K562 (cell line): ENCODE data around the gene SCN4A. TPM values are rescaled to one million over a fixed set of nuclear protein-coding genes. Genes with fewer than 3 reads are reported as not detected.

Source experiments
- ATAC-seq: fragments of 200-7000 bp; cut with Tn5 transposase; 3 replicates; pipeline ENCODE4 v1.9.1; 2020; ENCODE audit warnings: moderate library complexity
- BruUV-seq: library from RNA; stranded (reverse); fragments of 400-500 nt; replicated peaks from 2 replicates; lab custom pipeline; 2021; lab: Mats Ljungman, UMichigan
- CTCF ChIA-PET: fragments of 300-600 bp; formaldehyde crosslinking; extraction: SDS; loops from one replicate; lab custom pipeline; 2021; ENCODE audit warnings: low intra/inter-chr PET ratio; lab: Yijun Ruan, JAX
- POLR2A ChIA-PET: fragments of 300-600, 350-650 bp; sonication (Branson Sonifier 250); formaldehyde crosslinking; extraction: SDS; loops from one replicate; lab custom pipeline; 2021; ENCODE audit warnings: antibody characterized with exemption, inconsistent platforms; lab: Yijun Ruan, JAX
- DNase-seq, 4 experiments: peaks; one replicate each; pipeline versions ENCODE4 v3.0.0 to v3.0.0-alpha.2; 2011 to 2018; ENCODE audit warnings: low spot score in 3 of 4, mixed read lengths in 3 of 4; ENCODE audit errors: extremely low read depth in 1 of 4
- FAIRE-seq: peaks from 2 replicates; lab custom pipeline; 2011; peaks lifted over from hg19 to GRCh38; lab: Jason Lieb, UNC
- H2AFZ ChIP-seq: 2 replicates; pipeline ENCODE4 v1.6.0; 2011; ENCODE audit warnings: low read depth, low read length, control low read depth, inconsistent platforms
- H3K27ac ChIP-seq: fragments of 200-600 bp; 3 replicates; pipeline ENCODE4 v1.8.0; 2011; ENCODE audit warnings: low read depth, mild to moderate bottlenecking, control low read depth, inconsistent platforms, low read length, moderate library complexity, mixed read lengths; ENCODE audit errors: extremely low read depth
- H3K27me3 ChIP-seq, 2 experiments: fragments of 300-600 bp in 1 of 2; 2 replicates in 1 of 2; 3 replicates in 1 of 2; pipeline versions ENCODE4 v1.6.0 to v1.8.0; 2011; ENCODE audit warnings: inconsistent platforms in 2 of 2, low read length in 2 of 2, mild to moderate bottlenecking in 1 of 2, mixed read lengths in 1 of 2, moderate library complexity in 1 of 2; ENCODE audit not compliant: control insufficient read depth in 2 of 2, insufficient read depth in 2 of 2
- H3K36me3 ChIP-seq: fragments of 300-600 bp; 3 replicates; pipeline ENCODE4 v1.8.0; 2011; ENCODE audit warnings: mild to moderate bottlenecking, low read length, inconsistent platforms; ENCODE audit not compliant: control insufficient read depth, insufficient read depth
- H3K4me1 ChIP-seq, 2 experiments: fragments of 200-600 bp in 1 of 2; replicated peaks in 1 of 2; 2 replicates in 1 of 2; 3 replicates in 1 of 2; pipeline versions ENCODE4 v1.5.1 to v1.8.0; 2011; ENCODE audit warnings: inconsistent platforms in 2 of 2, low read length in 2 of 2, mild to moderate bottlenecking in 1 of 2, mixed read lengths in 1 of 2, moderate library complexity in 1 of 2; ENCODE audit not compliant: control insufficient read depth in 2 of 2, insufficient read depth in 2 of 2
- H3K4me2 ChIP-seq: 2 replicates; pipeline ENCODE4 v1.6.1; 2011; ENCODE audit warnings: low read length, control low read depth, inconsistent platforms, mixed read lengths; ENCODE audit not compliant: insufficient read depth
- H3K4me3 ChIP-seq: fragments of 200-600 bp; sonication (generic), shearing (Covaris generic); 2 replicates; pipeline ENCODE4 v1.5.1; 2016; ENCODE audit warnings: control low read depth, inconsistent platforms
- H3K79me2 ChIP-seq: fragments of 200-600 bp; 3 replicates; pipeline ENCODE4 v1.8.0; 2011; ENCODE audit warnings: low read length, inconsistent platforms; ENCODE audit not compliant: control insufficient read depth, insufficient read depth
- H3K9ac ChIP-seq, 2 experiments: 2 replicates each; pipeline versions ENCODE4 v1.6.0 to v1.6.1; 2011; ENCODE audit warnings: low read depth in 2 of 2, low read length in 2 of 2, control low read depth in 1 of 2, inconsistent platforms in 1 of 2, mild to moderate bottlenecking in 1 of 2, mixed read lengths in 1 of 2; ENCODE audit not compliant: insufficient read depth in 1 of 2
- H3K9me1 ChIP-seq: one replicate; pipeline ENCODE4 v1.6.0; 2011; ENCODE audit warnings: inconsistent platforms, mild to moderate bottlenecking, low read length, moderate library complexity; ENCODE audit not compliant: control insufficient read depth, insufficient read depth
- H3K9me3 ChIP-seq: replicated peaks from 2 replicates; pipeline ENCODE4 v1.5.1; 2011; ENCODE audit warnings: low read depth, low read length, inconsistent platforms; ENCODE audit not compliant: control insufficient read depth, insufficient read depth
- H4K20me1 ChIP-seq: replicated peaks from 2 replicates; pipeline ENCODE4 v1.6.1; 2011; ENCODE audit warnings: low read length, inconsistent platforms, mixed read lengths; ENCODE audit not compliant: control insufficient read depth, insufficient read depth
- CCNT2 ChIP-seq: IDR thresholded peaks from 2 replicates; pipeline ENCODE4 v1.6.1; 2011; ENCODE audit warnings: borderline replicate concordance, low read depth, mild to moderate bottlenecking, moderate library complexity, mixed read lengths, low read length; ENCODE audit not compliant: insufficient read length; ENCODE audit errors: extremely low read depth
- CEBPB ChIP-seq: fragments of 450-650 bp; IDR thresholded peaks from 2 replicates; pipeline ENCODE4 v1.6.1; 2016; ENCODE audit warnings: missing genetic modification characterization, missing compliant biosample characterization
- CEBPG ChIP-seq, 3 experiments: fragments of 200-800 bp in 1 of 3; sonication (Bioruptor generic) in 1 of 3; sonication (generic) in 1 of 3; formaldehyde crosslinking in 1 of 3; IDR thresholded peaks in 2 of 3; conservative IDR thresholded peaks in 1 of 3; 2 replicates each; pipeline versions ENCODE4 v1.6.1 to v1.8.0; 2016 to 2022; ENCODE audit warnings: missing compliant biosample characterization in 2 of 3, missing genetic modification characterization in 2 of 3, mild to moderate bottlenecking in 1 of 3, missing genetic modification reagents in 1 of 3
- GATAD2B ChIP-seq: fragments of 450-650 bp; IDR thresholded peaks from 2 replicates; pipeline ENCODE4 v1.6.1; 2017; ENCODE audit warnings: mild to moderate bottlenecking, borderline replicate concordance
- KHSRP ChIP-seq: fragments of 450-650 bp; IDR thresholded peaks from 2 replicates; pipeline ENCODE4 v1.6.1; 2017
- L3MBTL2 ChIP-seq: fragments of 450-650 bp; IDR thresholded peaks from 2 replicates; pipeline ENCODE4 v1.6.1; 2016; ENCODE audit warnings: mild to moderate bottlenecking, moderate library complexity
- MLLT1 ChIP-seq, 2 experiments: fragments of 450-650 bp; IDR thresholded peaks; 2 replicates each; pipeline ENCODE4 v1.6.1; 2016
- OTX1 ChIP-seq: fragments of 450-650 bp; formaldehyde crosslinking; IDR thresholded peaks from 2 replicates; pipeline ENCODE4 v1.4.0; 2022; ENCODE audit warnings: mild to moderate bottlenecking
- POLR2A ChIP-seq: fragments of 450-650 bp; conservative IDR thresholded peaks from 2 replicates; pipeline ENCODE4 v1.6.1; 2016
- RBM17 ChIP-seq: fragments of 200-400 bp; formaldehyde crosslinking; IDR thresholded peaks from 2 replicates; pipeline ENCODE4 v1.6.1; 2017; ENCODE audit warnings: low read depth, mild to moderate bottlenecking, low read length, borderline replicate concordance
- SRSF3 ChIP-seq: fragments of 200-400 bp; formaldehyde crosslinking; IDR thresholded peaks from 2 replicates; pipeline ENCODE4 v1.6.1; 2016; ENCODE audit warnings: mild to moderate bottlenecking, low read length, moderate library complexity; ENCODE audit not compliant: insufficient read depth
- TCF7L2 ChIP-seq: fragments of 150-350 bp; IDR thresholded peaks from 2 replicates; pipeline ENCODE4 v1.6.1; 2016; ENCODE audit warnings: low read depth, mild to moderate bottlenecking, low read length, moderate library complexity
- ZKSCAN8 ChIP-seq: fragments of 200-800 bp; sonication (Bioruptor generic); IDR thresholded peaks from 2 replicates; pipeline ENCODE4 v1.6.1; 2016; ENCODE audit warnings: missing genetic modification characterization, missing compliant biosample characterization
- WGBS: fragments of 100-300 bp; shearing (Covaris generic); methylation state at CpG from one replicate; pipeline ENCODE4 v1.1.6; 2016; ENCODE audit warnings: low coverage, mixed read lengths; ENCODE audit not compliant: insufficient coverage; ENCODE audit errors: missing lambda C conversion rate; 5-methylcytosine and 5-hydroxymethylcytosine counted together
- in situ Hi-C: fragments of 300-500 bp; cut with MboI; formaldehyde crosslinking; loops from 4 replicates; pipeline ENCODE4 v1.15.0; 2018; ENCODE audit warnings: inconsistent platforms, mixed read lengths
- intact Hi-C: fragments of 100-400 bp; cut with micrococcal nuclease; formaldehyde crosslinking; loops from 2 replicates; pipeline ENCODE4 v1.14.2; 2022
- polyA plus RNA-seq, 8 experiments: library from polyadenylated mRNA; depleted of rRNA in 4 of 8; stranded (reverse) in 5 of 8; unstranded in 3 of 8; fragments of >200 nt; fragmentation: Nextera tagmentation in 2 of 8; fragmentation: Illumina TruSeq in 1 of 8; extraction: Ambion mirVana in 2 of 8; extraction: Trizol in 1 of 8; gene quantifications; 2 replicates each; pipeline versions ENCODE4 v1.2.1 to v1.2.3, GENCODE V29; 2011 to 2014; ENCODE audit warnings: inconsistent platforms in 1 of 8, missing spikeins in 1 of 8
- total RNA-seq, 7 experiments: library from RNA; depleted of rRNA in 6 of 7; stranded (reverse); fragments of >200 nt in 6 of 7; fragmentation: Illumina TruSeq in 2 of 7; extraction: Trizol in 2 of 7; gene quantifications; 2 replicates each; pipeline versions ENCODE4 v1.2.1 to v1.2.3, GENCODE V29; 2011 to 2021; ENCODE audit warnings: low replicate concordance in 1 of 7
- TF ChIP-seq, protein P1 (sequence below): fragments of 250-450 bp; sonication (Bioruptor Pico); IDR thresholded peaks from 2 replicates; pipeline ENCODE4 v1.9.0; 2021; ENCODE audit warnings: mild to moderate bottlenecking, inconsistent platforms
- TF ChIP-seq, protein P2 (sequence below): fragments of 250-450 bp; sonication (Bioruptor Pico); IDR thresholded peaks from 2 replicates; pipeline ENCODE4 v1.8.0; 2021; ENCODE audit warnings: mild to moderate bottlenecking, moderate library complexity
- TF ChIP-seq, protein P3 (sequence below): fragments of 450-650 bp; IDR thresholded peaks from 2 replicates; pipeline ENCODE4 v1.6.1; 2016; ENCODE audit warnings: low read depth, mild to moderate bottlenecking, moderate library complexity

Gene SCN4A
- total and polyA plus RNA-seq, 9 of the 15 experiments (the other 6 are each of a cell fraction or from before 2014, with no cell fraction given) = 0.29 to 2.6 (median 1.4) TPM

- POLR2A ChIA-PET = no interaction called here
- Histone ChIP-seq H3K4me3 (no peak overlapping the region), H3K4me1 (peaks cover 0 to 40% of the 10 kb centered on the region in 2 experiments; a peak in 2 of 5 replicates), H3K36me3 (no peaks in the 10 kb centered on the region), H3K27ac (no peak overlapping the region), H3K4me2 (no peak overlapping the region), H4K20me1 (no peaks in the 10 kb centered on the region), H3K9me1 (no peaks in the 10 kb centered on the region), H3K9ac (no peak overlapping the region), H3K79me2 (no peaks in the 10 kb centered on the region), H3K27me3 (peaks cover 9 to 24% of the 10 kb centered on the region in 2 experiments; a peak in 4 of 5 replicates), H2AFZ (no peak overlapping the region), H3K9me3 (no peaks in the 10 kb centered on the region)
- in situ Hi-C loops (no loop called here), intact Hi-C loops (no loop called here)
- 18% methylated on average over 8 of the region's 8 CpGs for whole genome bisulfite sequencing
- CTCF ChIA-PET = no interaction called here
- BruUV-seq = no TSS peak
- TF ChIP-seq MLLT1 (IDR thresholded peaks at IDR 0.05) (no peak), CEBPB (tag) (no peak), RBM17 (no peak), SRSF3 (no peak), L3MBTL2 (no peak), CEBPG (CRISPR knock-in tag; IDR thresholded peaks at IDR 0.05) (no peak), CEBPG (tag; conservative IDR thresholded peaks at IDR 0.05 in 1 of 2, IDR thresholded peaks at IDR 0.05 in 1 of 2) (no peak), GATAD2B (no peak), CCNT2 (no peak), POLR2A (no peak), ZKSCAN8 (CRISPR knock-in tag) (no peak), OTX1 (CRISPR knock-in tag) (no peak), TCF7L2 (no peak), KHSRP (no peak)
- TF ChIP-seq, protein P1, sequence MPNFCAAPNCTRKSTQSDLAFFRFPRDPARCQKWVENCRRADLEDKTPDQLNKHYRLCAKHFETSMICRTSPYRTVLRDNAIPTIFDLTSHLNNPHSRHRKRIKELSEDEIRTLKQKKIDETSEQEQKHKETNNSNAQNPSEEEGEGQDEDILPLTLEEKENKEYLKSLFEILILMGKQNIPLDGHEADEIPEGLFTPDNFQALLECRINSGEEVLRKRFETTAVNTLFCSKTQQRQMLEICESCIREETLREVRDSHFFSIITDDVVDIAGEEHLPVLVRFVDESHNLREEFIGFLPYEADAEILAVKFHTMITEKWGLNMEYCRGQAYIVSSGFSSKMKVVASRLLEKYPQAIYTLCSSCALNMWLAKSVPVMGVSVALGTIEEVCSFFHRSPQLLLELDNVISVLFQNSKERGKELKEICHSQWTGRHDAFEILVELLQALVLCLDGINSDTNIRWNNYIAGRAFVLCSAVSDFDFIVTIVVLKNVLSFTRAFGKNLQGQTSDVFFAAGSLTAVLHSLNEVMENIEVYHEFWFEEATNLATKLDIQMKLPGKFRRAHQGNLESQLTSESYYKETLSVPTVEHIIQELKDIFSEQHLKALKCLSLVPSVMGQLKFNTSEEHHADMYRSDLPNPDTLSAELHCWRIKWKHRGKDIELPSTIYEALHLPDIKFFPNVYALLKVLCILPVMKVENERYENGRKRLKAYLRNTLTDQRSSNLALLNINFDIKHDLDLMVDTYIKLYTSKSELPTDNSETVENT = no peak
- TF ChIP-seq, protein P2, sequence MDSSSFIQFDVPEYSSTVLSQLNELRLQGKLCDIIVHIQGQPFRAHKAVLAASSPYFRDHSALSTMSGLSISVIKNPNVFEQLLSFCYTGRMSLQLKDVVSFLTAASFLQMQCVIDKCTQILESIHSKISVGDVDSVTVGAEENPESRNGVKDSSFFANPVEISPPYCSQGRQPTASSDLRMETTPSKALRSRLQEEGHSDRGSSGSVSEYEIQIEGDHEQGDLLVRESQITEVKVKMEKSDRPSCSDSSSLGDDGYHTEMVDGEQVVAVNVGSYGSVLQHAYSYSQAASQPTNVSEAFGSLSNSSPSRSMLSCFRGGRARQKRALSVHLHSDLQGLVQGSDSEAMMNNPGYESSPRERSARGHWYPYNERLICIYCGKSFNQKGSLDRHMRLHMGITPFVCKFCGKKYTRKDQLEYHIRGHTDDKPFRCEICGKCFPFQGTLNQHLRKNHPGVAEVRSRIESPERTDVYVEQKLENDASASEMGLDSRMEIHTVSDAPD (CRISPR knock-in tag) = no peak
- TF ChIP-seq, protein P3, sequence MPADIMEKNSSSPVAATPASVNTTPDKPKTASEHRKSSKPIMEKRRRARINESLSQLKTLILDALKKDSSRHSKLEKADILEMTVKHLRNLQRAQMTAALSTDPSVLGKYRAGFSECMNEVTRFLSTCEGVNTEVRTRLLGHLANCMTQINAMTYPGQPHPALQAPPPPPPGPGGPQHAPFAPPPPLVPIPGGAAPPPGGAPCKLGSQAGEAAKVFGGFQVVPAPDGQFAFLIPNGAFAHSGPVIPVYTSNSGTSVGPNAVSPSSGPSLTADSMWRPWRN = no peak
- no peak for FAIRE-seq
- no peak for DNase-seq
- no peak for ATAC-seq
These were observed 39.1 kb downstream of the SCN4A start for GRCh38 chr17:63933598-63933997.
